KMS-11 (cell line): ENCODE measurements around the gene CD34.

Source experiments
- H2AFZ ChIP-seq: fragments of 200-600 bp; sonication (generic); 2 replicates; pipeline ENCODE4 v1.6.1; 2016; ENCODE audit warnings: antibody characterized with exemption, mixed run types, low read depth
- H3K27ac ChIP-seq: fragments of 200-600 bp; sonication (generic); 2 replicates; pipeline ENCODE4 v1.6.1; 2016; ENCODE audit warnings: mild to moderate bottlenecking, mixed run types
- H3K27me3 ChIP-seq: fragments of 200-600 bp; sonication (generic); 2 replicates; pipeline ENCODE4 v1.6.1; 2017; ENCODE audit warnings: mild to moderate bottlenecking, low read depth, mixed run types, moderate library complexity; ENCODE audit not compliant: insufficient read depth
- H3K36me3 ChIP-seq: fragments of 200-600 bp; sonication (generic); 2 replicates; pipeline ENCODE4 v1.6.1; 2017; ENCODE audit warnings: mild to moderate bottlenecking, mixed run types; ENCODE audit not compliant: insufficient read depth
- H3K4me1 ChIP-seq: fragments of 200-600 bp; sonication (generic); 2 replicates; pipeline ENCODE4 v1.6.1; 2016; ENCODE audit warnings: mild to moderate bottlenecking, low read depth, mixed run types; ENCODE audit not compliant: poor library complexity, severe bottlenecking
- H3K4me2 ChIP-seq: fragments of 200-600 bp; sonication (generic); 2 replicates; pipeline ENCODE4 v1.7.0; 2016; ENCODE audit warnings: mild to moderate bottlenecking, mixed run types
- H3K4me3 ChIP-seq: fragments of 200-600 bp; sonication (generic); IDR thresholded peaks from 2 replicates; pipeline ENCODE4 v1.6.1; 2017; ENCODE audit warnings: low read depth, low read length, mixed read lengths; ENCODE audit not compliant: insufficient read depth
- H3K79me2 ChIP-seq: fragments of 200-600 bp; sonication (generic); 2 replicates; pipeline ENCODE4 v1.6.1; 2016; ENCODE audit warnings: low read depth, mixed run types; ENCODE audit not compliant: insufficient read depth
- H3K9ac ChIP-seq: fragments of 200-600 bp; sonication (generic); 2 replicates; pipeline ENCODE4 v1.6.1; 2016; ENCODE audit warnings: mild to moderate bottlenecking, mixed run types
- H4K20me1 ChIP-seq: fragments of 200-600 bp; sonication (generic); 2 replicates; pipeline ENCODE4 v1.6.1; 2016; ENCODE audit warnings: mild to moderate bottlenecking, mixed run types; ENCODE audit not compliant: insufficient read depth
- TF ChIP-seq, protein P1 (sequence below): fragments of 200-600 bp; sonication (generic); conservative IDR thresholded peaks from 2 replicates; pipeline ENCODE4 v1.6.1; 2017; ENCODE audit warnings: low read depth, mild to moderate bottlenecking, antibody characterized with exemption, low read length, moderate library complexity, mixed read lengths

The CD34 gene

DNA sequence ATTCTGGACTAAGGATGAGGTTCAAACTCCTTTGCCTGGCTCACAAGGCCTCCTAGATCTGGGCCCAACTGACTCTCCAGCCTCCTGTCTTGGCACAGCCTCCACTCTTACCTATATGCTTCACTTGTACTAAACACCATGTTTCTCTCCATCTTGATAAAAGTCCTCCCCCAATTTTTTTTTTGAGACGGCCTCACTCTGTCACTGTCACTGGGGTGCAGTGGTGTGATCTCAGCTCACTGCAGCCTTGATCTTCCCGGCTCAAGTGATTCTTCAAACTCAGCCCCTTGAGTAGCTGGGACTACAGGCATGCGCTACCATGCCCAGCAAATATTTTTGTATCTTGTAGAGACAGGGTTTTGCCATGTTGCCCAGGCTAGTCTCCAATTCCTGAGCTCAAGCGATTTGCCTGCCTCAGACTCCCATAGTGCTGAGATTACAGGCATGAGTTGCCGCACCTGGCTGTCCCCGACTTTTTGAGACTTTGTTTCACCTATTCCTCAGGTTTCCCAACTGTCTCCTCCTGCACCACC is 39.7 kb downstream of the CD34 start:
- no peak overlapping the region for H3K4me2 ChIP-seq
- 0 out of 2 replicates have a peak overlapping the region, but pooled peaks have one; percentile 7 for H2AFZ ChIP-seq
- H3K4me3 ChIP-seq = no peak overlapping the region
- H3K4me1 ChIP-seq = peaks cover 69% of the 10 kb centered on the region
- H3K27me3 ChIP-seq = no peaks in the 10 kb centered on the region
- no peaks in the 10 kb centered on the region for H4K20me1 ChIP-seq
- peaks cover 18% of the 10 kb centered on the region; the same call in 1 of the 2 replicates for H3K79me2 ChIP-seq
- H3K36me3 ChIP-seq = 0 out of 2 replicates have a peak, but pooled peaks cover 4% of the 10 kb centered on the region
- H3K9ac ChIP-seq = no peak overlapping the region
- TF ChIP-seq, protein P1, sequence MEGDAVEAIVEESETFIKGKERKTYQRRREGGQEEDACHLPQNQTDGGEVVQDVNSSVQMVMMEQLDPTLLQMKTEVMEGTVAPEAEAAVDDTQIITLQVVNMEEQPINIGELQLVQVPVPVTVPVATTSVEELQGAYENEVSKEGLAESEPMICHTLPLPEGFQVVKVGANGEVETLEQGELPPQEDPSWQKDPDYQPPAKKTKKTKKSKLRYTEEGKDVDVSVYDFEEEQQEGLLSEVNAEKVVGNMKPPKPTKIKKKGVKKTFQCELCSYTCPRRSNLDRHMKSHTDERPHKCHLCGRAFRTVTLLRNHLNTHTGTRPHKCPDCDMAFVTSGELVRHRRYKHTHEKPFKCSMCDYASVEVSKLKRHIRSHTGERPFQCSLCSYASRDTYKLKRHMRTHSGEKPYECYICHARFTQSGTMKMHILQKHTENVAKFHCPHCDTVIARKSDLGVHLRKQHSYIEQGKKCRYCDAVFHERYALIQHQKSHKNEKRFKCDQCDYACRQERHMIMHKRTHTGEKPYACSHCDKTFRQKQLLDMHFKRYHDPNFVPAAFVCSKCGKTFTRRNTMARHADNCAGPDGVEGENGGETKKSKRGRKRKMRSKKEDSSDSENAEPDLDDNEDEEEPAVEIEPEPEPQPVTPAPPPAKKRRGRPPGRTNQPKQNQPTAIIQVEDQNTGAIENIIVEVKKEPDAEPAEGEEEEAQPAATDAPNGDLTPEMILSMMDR = no peak
- H3K27ac ChIP-seq = no peak overlapping the region

GRCh38 chr1:207870306-207871031 is 40.5 kb downstream of the CD34 start:
- TF ChIP-seq, protein P1 = no peak
- Histone ChIP-seq H3K4me1 (peaks cover 76% of the 10 kb centered on the region), H3K79me2 (peaks cover 18% of the 10 kb centered on the region; the same call in 1 of the 2 replicates), H3K27ac (no peak overlapping the region), H3K9ac (no peak overlapping the region), H2AFZ (0 out of 2 replicates have a peak overlapping the region, but pooled peaks have one; percentile 7), H3K4me2 (no peak overlapping the region), H4K20me1 (no peaks in the 10 kb centered on the region), H3K27me3 (no peaks in the 10 kb centered on the region), H3K36me3 (0 out of 2 replicates have a peak, but pooled peaks cover 4% of the 10 kb centered on the region), H3K4me3 (no peak overlapping the region)

DNA sequence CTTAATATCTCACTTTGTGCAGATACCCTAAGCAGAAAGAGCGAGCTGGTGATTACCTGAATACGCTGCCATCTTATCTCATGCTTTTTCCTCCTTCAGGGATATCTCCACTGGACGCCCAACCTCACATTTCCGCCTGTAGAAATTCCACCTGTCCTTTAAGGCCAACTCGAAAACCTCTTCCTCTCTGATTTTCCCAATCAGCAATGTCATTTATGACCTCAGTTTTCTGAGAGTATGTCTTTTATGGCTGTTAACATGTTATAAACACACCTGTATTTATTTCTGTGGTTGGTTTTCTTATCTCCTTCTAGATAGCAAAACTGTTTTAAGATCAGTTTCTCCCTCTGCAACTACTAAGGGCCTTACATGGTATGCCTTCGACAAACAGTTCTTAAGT is 41.1 kb downstream of the CD34 start:
- peaks cover 78% of the 10 kb centered on the region for H3K4me1 ChIP-seq
- H3K4me2 ChIP-seq = peak overlapping the region; percentile 59; the same call in 1 of the 2 replicates
- no peak overlapping the region for H3K4me3 ChIP-seq

More for the DNA sequence above, 41.1 kb downstream of the CD34 start:
- Histone ChIP-seq H3K27ac (no peak overlapping the region), H3K27me3 (no peaks in the 10 kb centered on the region), H3K9ac (peak overlapping the region; percentile 78; the same call in 1 of the 2 replicates), H4K20me1 (no peaks in the 10 kb centered on the region), H3K36me3 (0 out of 2 replicates have a peak, but pooled peaks cover 4% of the 10 kb centered on the region), H2AFZ (peak overlapping the region; percentile 92; the same call in 1 of the 2 replicates), H3K79me2 (peaks cover 18% of the 10 kb centered on the region; the same call in 1 of the 2 replicates)
- TF ChIP-seq, protein P1 = no peak
